HL-60 (cell line): ENCODE results near the gene ITPRID2.

Experiments
- SPI1 ChIP-seq: IDR thresholded peaks from 2 replicates; pipeline ENCODE4 v1.6.1; 2012; ENCODE audit warnings: low read depth, mild to moderate bottlenecking, borderline replicate concordance
- TF ChIP-seq, protein P1 (sequence below): IDR thresholded peaks from one replicate; pipeline ENCODE4 v1.5.1; 2011; ENCODE audit warnings: low read length, control low read depth, inconsistent platforms; ENCODE audit not compliant: insufficient read depth
- TF ChIP-seq, protein P2 (sequence below): IDR thresholded peaks from 2 replicates; pipeline ENCODE4 v1.6.1; 2012; ENCODE audit warnings: low read depth; ENCODE audit not compliant: insufficient replicate concordance

DNA sequence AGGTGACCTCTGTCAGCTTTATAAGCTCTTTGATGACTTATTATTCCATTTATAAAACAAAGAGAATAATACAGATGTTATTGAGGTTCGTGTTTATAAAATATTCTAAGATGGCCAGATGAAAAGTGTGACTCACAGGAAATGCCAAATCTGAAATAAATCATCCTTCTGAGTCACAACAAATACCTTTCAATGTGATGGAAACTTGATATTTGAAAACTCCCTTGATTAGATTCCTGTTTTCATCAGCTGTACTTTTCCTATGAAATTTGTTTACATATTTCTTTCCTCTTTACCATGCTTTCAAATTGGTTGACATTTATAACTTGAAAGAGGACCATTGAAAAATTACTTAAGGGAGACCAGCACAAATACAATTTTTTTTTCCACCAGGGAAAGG is 63.5 kb downstream of the ITPRID2 start:
- TF ChIP-seq, protein P1, sequence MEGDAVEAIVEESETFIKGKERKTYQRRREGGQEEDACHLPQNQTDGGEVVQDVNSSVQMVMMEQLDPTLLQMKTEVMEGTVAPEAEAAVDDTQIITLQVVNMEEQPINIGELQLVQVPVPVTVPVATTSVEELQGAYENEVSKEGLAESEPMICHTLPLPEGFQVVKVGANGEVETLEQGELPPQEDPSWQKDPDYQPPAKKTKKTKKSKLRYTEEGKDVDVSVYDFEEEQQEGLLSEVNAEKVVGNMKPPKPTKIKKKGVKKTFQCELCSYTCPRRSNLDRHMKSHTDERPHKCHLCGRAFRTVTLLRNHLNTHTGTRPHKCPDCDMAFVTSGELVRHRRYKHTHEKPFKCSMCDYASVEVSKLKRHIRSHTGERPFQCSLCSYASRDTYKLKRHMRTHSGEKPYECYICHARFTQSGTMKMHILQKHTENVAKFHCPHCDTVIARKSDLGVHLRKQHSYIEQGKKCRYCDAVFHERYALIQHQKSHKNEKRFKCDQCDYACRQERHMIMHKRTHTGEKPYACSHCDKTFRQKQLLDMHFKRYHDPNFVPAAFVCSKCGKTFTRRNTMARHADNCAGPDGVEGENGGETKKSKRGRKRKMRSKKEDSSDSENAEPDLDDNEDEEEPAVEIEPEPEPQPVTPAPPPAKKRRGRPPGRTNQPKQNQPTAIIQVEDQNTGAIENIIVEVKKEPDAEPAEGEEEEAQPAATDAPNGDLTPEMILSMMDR = no peak
- TF ChIP-seq, protein P2, sequence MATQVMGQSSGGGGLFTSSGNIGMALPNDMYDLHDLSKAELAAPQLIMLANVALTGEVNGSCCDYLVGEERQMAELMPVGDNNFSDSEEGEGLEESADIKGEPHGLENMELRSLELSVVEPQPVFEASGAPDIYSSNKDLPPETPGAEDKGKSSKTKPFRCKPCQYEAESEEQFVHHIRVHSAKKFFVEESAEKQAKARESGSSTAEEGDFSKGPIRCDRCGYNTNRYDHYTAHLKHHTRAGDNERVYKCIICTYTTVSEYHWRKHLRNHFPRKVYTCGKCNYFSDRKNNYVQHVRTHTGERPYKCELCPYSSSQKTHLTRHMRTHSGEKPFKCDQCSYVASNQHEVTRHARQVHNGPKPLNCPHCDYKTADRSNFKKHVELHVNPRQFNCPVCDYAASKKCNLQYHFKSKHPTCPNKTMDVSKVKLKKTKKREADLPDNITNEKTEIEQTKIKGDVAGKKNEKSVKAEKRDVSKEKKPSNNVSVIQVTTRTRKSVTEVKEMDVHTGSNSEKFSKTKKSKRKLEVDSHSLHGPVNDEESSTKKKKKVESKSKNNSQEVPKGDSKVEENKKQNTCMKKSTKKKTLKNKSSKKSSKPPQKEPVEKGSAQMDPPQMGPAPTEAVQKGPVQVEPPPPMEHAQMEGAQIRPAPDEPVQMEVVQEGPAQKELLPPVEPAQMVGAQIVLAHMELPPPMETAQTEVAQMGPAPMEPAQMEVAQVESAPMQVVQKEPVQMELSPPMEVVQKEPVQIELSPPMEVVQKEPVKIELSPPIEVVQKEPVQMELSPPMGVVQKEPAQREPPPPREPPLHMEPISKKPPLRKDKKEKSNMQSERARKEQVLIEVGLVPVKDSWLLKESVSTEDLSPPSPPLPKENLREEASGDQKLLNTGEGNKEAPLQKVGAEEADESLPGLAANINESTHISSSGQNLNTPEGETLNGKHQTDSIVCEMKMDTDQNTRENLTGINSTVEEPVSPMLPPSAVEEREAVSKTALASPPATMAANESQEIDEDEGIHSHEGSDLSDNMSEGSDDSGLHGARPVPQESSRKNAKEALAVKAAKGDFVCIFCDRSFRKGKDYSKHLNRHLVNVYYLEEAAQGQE = no peak
- TF ChIP-seq SPI1 = no peak
